ENCODE data around the gene GFM1. TPM values are rescaled to one million over a fixed set of nuclear protein-coding genes. Genes with fewer than 3 reads are reported as not detected.

GFM1 gene
- 32.8 and 48.7 TPM in 2 replicates for total RNA-seq (2014; rRNA removed; shearing (Covaris generic))
- 44.7 and 64.1 TPM in 2 replicates for polyA plus RNA-seq (2014; cell fraction: nucleus; rRNA removed)

GRCh38 chr3:158644345-158644908 lies at the start of gene GFM1:
GFM1 (plus strand) TSS chr3:158644527; CDS start chr3:158644635, 108 bp downstream.
- DNase-seq (ENCODE audit: extremely low read depth, low read depth): peak; percentile 90

GRCh38 chr3:158600787-158601186 lies 43.5 kb upstream of the GFM1 start:
- DNase-seq (ENCODE audit: extremely low read depth, low read depth): no peak

GRCh38 chr3:158602227-158602626 lies 42.1 kb upstream of the GFM1 start:
- no peak for DNase-seq (ENCODE audit: extremely low read depth, low read depth)

GRCh38 chr3:158617982-158618875 lies 26.1 kb upstream of the GFM1 start:
- no peak for DNase-seq (ENCODE audit: extremely low read depth, low read depth)

- DNase-seq (ENCODE audit: extremely low read depth, low read depth): no peak
These were observed 18.4 kb upstream of the GFM1 start for GRCh38 chr3:158625881-158626280.

- DNase-seq (ENCODE audit: extremely low read depth, low read depth): no peak
These were observed 12.3 kb upstream of the GFM1 start for GRCh38 chr3:158631981-158632380.

GRCh38 chr3:158640646-158641045 lies 3.7 kb upstream of the GFM1 start:
- DNase-seq (ENCODE audit: extremely low read depth, low read depth): no peak

- DNase-seq (ENCODE audit: extremely low read depth, low read depth): no peak
These were observed 2.3 kb upstream of the GFM1 start for GRCh38 chr3:158642005-158642404.

GRCh38 chr3:158642474-158643210 lies 1.7 kb upstream of the GFM1 start:
- DNase-seq (ENCODE audit: extremely low read depth, low read depth): no peak

- no peak for DNase-seq (ENCODE audit: extremely low read depth, low read depth)
These were observed 5.5 kb downstream of the GFM1 start for GRCh38 chr3:158649791-158650190.

- no peak for DNase-seq (ENCODE audit: extremely low read depth, low read depth)
These were observed 6.9 kb downstream of the GFM1 start for GRCh38 chr3:158651192-158651591.

GRCh38 chr3:158652463-158652862 lies 8.1 kb downstream of the GFM1 start:
- no peak for DNase-seq (ENCODE audit: extremely low read depth, low read depth)

GRCh38 chr3:158658889-158659288 lies 14.6 kb downstream of the GFM1 start:
- DNase-seq (ENCODE audit: extremely low read depth, low read depth): no peak

- DNase-seq (ENCODE audit: extremely low read depth, low read depth): peak; percentile 46
These were observed 15.3 kb downstream of the GFM1 start for GRCh38 chr3:158659454-158660237.

- no peak for DNase-seq (ENCODE audit: extremely low read depth, low read depth)
These were observed 16.4 kb downstream of the GFM1 start for GRCh38 chr3:158660711-158661110.

- DNase-seq (ENCODE audit: extremely low read depth, low read depth): no peak
These were observed 18.9 kb downstream of the GFM1 start for GRCh38 chr3:158663246-158663645.

GRCh38 chr3:158663832-158664231 lies 19.5 kb downstream of the GFM1 start:
- no peak for DNase-seq (ENCODE audit: extremely low read depth, low read depth)

- no peak for DNase-seq (ENCODE audit: extremely low read depth, low read depth)
These were observed 22.1 kb downstream of the GFM1 start for GRCh38 chr3:158666416-158666815.

- DNase-seq (ENCODE audit: extremely low read depth, low read depth): no peak
These were observed 24.2 kb downstream of the GFM1 start for GRCh38 chr3:158668506-158668905.

- DNase-seq (ENCODE audit: extremely low read depth, low read depth): no peak
These were observed 27.5 kb downstream of the GFM1 start for GRCh38 chr3:158671821-158672214.
